ENCODE measurements around the gene CNOT2.
"Not testable (repeated sequence)": the region's sequence is repeated elsewhere in the genome, so short reads cannot be mapped to it uniquely, and the experiment has no call there.

CNOT2 gene

DNA sequence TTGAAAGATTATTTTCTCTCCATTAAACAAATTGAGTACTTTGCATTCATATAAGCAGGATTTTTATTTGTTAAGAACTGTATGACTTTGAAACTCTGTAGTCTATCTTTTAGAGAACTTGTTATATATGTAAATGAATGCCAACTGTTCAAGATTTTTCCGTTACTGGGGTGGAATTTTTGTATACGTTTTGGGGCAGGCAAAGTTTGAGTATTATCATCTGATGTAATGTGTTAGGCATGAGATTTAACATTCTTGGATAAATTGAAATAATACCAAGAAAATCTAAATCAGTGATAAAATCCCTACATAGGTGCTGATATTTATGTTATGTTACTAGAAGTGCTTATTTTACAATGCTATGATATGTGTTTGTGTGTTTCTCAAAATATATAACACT is 8.4 kb downstream of the CNOT2 start:
- DNase-seq (ENCODE audit: low spot score): no peak

DNA sequence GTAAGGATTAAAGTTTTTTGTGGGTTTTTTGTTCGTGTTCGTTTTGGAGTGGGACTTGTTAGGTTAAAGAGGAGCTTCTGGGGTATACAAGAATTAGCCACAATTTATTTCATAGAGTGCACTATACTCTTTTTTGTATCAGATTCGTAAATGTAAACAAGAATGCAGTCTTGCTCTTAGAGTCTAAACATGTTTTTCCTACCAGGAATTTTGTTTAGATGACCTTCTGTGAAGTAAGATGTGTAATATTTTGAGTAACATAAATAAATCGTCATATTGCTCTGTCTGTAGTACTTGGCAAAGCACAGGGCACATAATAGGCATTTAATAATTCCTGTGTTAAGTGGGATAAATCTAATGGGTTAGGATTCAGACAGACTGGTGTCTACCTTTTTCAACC is 9.6 kb downstream of the CNOT2 start:
- no peak for DNase-seq (ENCODE audit: low spot score)

DNA sequence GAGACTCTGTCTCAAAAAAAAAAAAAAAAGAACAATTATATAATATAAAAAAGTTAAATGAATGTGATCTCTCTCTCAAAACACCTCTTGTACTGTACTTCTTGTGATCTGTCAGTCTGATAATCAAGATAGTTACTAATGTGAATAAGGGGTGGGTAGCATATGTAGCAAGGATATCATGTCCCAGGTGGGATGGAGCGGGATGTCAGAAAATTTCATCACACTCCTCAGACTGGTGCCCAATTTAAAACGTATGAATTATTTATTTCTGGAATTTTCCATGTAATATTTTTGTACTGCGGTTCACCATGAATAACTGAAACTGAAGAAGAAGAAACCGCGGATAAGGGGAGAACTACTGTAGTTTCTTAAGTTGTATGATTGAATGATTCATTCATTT is 11.0 kb downstream of the CNOT2 start:
- no peak for DNase-seq (ENCODE audit: low spot score)

DNA sequence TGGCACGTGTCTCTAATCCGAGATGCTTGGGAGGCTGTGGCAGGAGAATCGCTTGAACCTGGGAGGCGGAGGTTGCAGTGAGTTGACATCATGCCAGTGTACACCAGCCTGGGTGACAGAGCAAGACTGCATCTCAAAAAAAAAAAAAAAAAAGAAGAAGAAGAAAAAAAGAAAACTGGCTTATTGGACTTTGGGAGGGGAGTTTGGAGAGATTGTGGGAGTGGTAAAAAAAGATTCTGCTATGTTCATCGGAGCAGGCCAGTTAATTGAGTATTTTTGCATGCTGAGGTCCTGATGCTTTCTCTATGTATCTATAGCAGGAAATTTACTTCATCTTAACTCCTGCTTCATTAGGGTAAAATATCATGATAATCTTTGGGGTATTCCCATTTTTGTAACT is 11.6 kb downstream of the CNOT2 start:
- no peak for DNase-seq (ENCODE audit: low spot score)

DNA sequence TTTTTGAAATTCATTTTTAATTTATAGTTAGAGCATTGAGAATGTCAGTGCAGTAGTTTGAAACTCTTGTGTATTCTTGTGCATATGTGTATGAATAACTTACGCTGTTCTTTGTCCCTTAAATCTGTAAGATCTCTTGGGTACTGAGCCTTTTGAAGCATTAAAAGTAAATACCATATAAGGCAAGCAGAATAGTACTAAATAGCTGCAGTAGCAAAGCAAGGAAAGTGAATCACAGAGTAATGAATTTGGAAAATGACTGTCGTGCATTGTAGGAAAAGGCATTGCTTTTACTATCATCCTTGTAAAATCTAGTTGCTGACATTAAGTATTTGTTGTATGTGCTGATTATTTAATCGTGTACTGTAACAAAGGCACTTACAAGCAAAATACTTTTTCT is 12.1 kb downstream of the CNOT2 start:
- DNase-seq (ENCODE audit: low spot score): peak; percentile 40

DNA sequence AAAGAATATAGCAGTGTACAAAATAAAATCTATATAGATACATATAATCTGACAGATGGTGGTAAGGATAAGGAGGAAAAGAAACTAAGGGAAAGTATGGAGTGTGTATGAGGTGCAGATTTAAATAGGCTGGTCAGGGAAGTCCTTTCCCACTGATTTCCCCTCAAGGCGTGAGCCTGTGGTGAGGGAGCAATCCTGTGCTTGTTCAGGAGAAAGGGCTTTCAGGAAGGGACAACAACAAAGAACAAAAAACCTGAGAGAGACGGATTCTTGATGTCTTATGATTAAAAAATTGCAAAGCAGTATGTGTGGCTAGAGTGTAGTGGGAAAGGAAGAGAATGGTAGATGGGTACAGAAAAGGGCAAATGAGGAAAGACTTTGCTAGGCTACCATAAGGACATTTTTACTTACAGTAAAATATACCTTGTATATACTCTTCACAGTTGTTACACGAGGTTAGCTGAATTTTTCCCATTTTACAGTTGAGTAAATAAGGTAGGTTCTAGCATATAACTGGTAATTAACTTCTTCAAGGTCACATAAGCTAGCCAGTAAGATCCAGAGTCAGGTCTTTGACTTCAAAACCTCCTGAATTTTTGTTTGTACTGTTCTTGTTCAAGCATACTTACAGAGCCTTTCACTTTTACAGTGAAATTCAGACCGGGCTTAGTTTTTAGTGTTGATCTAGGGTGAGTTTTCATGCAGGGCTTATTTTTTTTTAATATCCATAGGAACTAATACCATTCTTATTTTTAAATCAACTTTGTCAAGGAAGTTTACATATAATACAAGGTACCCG is 15.6 kb downstream of the CNOT2 start:
- no peak for DNase-seq (ENCODE audit: low spot score)

DNA sequence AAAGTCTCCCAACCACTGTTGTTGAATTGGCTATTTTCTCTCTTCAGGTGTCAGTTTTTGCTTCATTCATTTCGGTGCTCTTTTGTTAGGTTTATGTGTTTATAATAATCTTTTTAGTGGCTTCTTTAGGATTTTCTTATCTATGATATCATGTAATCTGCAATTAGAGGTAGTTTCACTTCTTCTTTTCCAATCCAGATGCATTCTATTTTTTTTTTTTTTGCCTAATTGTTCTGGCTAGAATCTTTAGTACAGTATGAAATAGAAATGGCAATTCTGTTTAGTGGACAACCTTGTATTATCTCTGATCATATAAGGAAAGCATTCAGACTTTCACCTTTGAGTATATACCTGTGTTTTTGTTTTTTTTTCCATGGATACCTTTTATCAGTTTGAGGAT is 17.4 kb downstream of the CNOT2 start:
- no peak for DNase-seq (ENCODE audit: low spot score)

DNA sequence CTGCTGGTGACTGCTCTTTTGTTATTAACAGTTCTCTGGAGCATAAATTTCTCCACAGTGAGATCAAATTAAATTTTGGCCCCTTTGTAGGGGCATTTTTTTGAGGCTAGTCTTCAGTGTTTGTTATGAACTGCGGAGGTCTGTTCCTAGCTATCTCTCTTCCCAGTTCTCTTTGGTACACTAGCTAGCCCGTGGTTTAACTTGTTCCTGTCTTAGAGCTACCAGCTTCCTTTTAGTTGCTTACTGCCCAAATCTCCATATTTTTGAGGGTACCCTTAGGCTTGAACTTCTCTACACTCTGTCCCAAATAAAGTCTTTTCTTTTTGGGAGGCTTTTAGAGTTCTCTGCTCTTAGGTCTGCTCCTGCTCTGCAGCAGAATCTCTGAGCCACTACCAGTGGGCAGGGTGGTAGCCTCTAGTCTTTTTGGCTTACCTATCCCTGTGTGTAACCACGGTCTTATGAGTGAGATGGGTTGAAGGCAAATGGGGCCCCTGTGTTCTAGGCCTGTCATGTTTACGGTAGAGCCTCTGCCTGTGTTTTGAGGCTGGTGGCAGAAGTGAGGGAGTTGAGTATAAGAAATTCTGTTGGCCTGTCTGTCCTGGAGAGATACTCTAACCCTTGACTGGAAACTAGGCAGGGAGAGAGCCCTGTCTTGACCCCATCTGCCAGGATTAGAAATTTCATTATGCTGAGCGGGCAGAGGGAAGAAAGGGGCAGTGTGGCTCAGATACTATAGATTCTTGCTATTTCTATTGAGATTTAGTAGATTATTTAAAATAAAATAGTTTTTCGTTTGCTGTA is 21.0 kb downstream of the CNOT2 start:
- no peak for DNase-seq (ENCODE audit: low spot score)

DNA sequence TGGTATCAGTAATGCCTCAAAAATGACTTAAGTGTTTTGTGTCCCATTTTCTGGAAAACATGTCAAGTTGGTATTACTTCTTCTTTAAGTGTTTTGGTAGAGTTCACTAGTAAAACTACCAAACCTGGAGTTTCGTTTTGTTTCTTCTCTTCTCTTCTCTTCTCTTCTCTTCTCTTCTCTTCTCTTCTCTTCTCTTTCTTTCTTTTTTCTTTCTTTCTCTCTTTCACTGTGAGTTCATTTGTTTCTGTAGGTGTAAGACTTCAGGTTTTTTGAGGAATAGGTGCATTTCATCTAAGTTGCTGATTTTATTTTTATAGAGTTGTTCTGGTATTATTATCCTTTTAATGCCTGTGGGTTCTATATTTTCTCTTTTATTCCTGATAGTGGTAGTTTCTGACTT is 21.9 kb downstream of the CNOT2 start:
- no peak for DNase-seq (ENCODE audit: low spot score)

DNA sequence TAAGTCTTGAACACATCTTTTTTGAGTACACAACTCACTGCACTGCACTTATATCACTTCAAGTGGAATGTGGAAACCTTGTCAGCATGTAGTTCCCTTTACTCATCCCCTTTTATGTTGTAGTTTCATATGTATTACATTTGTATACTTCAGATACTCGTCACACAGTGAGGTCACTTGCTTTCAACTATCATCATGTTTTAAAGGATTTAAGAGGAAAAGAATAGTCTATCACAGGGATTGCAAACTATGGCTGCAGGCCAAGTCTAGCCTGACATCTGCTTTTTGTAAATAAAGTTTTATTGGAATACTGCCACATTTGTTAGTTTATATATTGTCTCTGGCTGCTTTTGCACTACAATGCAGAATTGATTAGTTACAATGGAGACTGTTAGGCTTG is 24.3 kb downstream of the CNOT2 start:
- no peak for DNase-seq (ENCODE audit: low spot score)

DNA sequence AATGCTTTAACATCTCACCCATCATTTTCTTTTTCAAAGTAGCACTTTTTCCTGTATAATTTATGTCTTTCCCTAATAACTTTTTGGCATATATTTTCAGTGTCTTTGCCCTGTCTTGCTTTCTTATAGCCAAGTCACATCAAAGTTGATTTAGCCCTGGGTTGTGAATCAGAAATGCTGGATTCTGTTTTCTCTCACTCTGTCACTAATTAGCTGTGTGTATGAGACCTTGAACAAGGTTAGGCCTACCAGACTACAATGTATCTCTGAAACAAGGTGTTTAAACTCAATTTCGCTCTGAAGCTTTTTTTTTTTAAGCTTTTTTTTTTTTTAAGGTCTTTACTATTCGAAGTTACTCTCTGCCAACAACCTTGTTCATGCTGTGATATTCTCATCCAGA is 25.7 kb downstream of the CNOT2 start:
- DNase-seq (ENCODE audit: low spot score): no peak

DNA sequence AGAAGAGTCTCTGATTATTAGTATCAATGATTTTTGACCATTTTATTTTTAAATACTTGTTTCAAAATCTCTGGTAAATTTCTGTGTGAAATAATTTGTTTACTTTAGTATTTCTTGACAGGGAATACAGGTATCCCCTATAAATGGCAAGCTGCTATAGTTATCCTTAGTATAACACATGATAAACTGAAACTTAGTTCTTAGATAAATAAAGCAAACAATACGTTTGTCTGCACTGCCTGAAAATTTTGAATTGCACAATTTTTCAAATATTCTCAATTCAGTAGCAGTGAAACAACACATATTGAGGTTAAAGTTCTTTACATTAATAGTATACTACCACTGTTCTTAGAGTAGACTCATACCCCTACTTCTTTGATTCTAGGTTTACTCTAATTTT is 26.9 kb downstream of the CNOT2 start:
- DNase-seq (ENCODE audit: low spot score): no peak

DNA sequence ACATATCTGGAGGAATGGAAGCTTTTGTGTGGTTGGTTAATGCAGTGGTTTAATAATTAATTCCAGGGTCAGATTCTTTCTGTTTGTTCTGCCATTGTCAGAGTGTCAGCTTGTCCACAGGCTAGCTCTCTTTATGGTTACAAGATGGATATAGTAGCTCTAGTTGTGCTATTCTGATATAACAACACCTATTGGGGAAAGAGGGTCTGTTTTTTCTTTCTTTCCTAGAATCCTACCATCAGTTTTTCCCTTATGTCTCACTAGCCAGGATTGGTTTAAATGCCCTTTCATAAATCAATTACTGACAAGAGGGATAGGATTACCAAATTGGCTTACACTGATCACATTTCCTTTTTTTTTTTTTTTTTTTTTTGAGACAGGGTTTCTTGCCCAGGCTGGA is 27.8 kb downstream of the CNOT2 start:
- no peak for DNase-seq (ENCODE audit: low spot score)

DNA sequence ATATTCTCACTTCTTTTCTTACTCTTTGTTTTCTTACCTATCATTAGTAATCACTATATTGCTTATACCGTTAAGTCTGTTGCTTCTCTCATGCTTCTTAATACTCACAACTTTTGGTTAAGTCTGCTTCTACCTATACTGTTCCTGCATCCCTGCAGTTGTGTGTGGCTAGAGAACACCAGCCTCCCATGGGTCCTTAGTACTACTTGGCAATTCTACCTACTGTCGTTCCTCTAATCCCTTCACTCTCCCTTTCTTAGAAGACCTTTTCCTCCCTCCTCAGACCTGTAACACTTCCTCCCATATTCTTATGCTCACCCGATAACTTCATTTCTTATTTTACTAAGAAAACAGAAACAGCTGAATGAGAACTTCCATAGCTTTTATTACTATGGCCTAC is 29.3 kb downstream of the CNOT2 start:
- DNase-seq (ENCODE audit: low spot score): no peak

DNA sequence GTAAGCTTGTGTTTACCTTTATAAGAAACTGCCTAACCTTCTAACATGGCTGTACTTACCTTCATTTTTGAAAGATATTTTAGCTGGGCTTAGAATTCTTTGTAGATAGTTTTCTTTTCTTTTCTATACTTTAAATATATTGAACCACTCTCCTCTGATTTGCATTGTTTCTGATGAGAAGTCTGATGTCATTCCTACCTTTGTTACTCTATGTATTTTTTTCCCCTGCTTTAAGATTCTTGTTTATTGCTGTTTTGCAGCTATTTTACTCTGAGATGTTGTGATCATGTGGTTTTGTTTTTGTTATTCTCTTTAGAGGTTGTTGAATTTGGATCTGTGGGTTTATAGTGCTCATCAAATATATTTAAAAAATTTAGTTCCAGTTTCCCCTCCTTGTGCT is 31.8 kb downstream of the CNOT2 start:
- no peak for DNase-seq (ENCODE audit: low spot score)

DNA sequence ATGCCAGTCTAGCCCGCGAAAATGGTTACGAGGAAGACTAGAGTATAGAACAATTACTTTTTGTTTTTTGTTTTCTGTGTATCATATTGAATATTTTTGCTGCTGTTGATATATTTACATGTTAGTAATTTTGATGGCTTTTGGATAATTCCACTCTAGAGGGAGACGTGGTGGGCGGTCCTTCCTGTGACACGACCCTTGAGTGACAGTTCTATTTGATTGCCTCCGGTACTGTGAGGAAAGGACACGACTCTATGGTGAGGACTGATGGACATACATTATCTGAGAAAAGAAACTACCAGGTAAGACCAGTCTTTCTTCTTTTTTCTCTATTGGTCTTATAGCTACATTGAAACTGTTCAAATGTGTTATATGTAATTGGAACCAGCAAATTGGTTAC is 34.7 kb downstream of the CNOT2 start:
- DNase-seq (ENCODE audit: low spot score): no peak

DNA sequence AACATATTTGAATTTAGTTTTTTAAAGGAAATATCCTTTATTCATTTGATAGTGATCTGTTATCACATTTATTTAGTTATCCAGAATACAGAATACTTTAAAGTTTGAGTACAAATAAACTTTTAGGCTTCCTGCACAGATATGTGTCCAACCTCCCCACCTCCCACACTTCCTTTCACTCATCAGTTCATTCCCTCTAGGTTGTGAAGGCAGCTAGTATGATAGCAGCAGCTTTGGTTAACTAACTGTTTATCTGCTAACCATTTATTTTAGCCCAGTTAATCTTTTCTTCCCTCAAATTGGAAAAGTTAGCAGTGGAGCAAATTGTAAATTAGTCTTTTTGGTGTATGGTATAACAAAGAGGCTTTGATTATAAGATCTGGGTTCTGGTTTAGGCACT is 35.7 kb downstream of the CNOT2 start:
- DNase-seq (ENCODE audit: low spot score): no peak

DNA sequence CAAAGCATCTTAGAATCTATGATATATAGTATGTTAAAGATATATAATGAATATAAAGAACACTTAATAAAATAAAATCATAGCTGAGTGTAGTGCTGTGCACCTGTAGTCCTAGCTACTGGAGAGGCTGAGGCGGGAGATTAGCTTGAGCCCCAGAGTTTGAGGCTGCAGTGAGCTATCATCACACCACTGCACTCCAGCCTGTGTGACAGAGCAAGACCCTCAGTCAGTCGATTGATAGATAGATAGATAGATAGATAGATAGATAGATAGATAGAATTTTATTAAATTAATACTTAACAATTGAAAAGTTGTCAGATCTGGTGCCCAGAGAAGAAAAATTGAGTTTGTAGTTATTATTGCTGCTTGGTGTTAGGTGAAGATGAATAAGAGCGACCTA is 40.0 kb downstream of the CNOT2 start:
- no peak for DNase-seq (ENCODE audit: low spot score)

DNA sequence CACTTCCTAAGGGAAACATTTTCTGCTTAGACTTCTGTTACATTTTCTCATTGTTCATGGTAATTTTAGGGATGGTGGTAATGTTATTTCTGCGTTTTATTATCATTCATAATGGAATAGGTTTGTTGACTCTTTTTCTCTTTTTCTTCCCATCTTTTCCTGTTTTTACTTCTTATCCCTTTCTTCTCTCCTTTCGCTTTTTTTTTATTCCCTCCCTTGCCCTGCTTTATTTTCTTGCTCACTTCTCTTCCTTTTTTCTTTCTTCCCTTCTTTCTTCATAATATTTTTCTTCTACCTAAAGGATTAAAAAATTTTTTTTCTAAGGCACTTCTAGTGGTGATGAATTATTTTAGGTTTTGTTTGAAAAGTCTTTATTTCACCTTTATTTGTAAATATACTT is 45.6 kb downstream of the CNOT2 start:
- no peak for DNase-seq (ENCODE audit: low spot score)

DNA sequence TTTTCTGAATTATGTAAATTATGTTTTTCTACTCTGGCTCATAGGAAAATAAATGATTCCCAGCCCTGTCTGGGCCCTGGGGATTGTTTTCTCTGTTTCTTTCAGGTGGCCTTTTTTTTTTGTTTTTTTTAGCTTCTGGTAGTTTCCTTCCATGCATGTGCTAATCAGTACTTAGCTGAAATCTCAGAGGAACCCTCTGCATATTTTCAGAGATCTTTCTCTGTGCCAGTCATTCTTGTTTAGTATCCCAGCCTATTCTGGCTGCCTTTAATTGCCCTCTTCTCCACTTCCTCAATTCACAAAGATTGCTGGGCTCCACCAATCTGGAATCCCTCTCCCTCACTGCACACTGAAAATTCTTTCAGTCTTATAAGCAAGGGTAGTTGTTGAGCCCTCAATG is 46.9 kb downstream of the CNOT2 start:
- DNase-seq (ENCODE audit: low spot score): no peak

DNA sequence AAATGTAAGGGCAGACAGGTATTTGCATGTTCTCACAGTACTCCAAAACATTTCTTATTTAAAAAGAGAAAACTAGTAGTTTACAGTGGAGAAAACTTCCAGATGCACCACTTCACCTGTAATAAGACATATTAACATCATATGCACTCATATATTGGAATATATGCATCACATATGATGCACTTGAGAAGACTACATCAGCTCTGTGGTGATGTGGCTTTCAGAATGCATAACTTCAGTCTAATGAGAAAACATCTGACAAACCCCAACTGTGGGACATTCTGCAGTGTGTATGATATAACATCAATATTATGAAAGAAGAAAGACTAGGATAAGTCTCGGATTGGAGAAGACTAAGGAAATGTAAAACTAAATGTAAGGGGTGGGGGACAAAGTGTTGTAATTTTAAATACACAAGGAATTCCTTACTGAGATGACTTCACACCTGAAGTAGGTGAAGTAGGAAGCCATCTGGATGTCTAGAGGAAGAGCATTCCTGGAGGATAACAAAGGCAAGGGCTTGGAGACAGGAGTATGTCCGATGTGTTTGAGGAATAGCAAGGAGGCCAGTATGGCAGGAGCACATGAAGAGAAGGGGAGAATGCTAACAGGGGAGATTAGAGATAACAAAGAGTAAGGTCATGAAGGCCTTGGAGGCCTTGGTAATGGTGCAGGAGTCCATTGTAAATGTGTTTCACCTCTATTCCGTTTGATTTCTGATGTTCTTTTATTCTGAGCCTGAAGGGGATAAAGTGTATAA is 49.0 kb downstream of the CNOT2 start:
- no peak for DNase-seq (ENCODE audit: low spot score)

DNA sequence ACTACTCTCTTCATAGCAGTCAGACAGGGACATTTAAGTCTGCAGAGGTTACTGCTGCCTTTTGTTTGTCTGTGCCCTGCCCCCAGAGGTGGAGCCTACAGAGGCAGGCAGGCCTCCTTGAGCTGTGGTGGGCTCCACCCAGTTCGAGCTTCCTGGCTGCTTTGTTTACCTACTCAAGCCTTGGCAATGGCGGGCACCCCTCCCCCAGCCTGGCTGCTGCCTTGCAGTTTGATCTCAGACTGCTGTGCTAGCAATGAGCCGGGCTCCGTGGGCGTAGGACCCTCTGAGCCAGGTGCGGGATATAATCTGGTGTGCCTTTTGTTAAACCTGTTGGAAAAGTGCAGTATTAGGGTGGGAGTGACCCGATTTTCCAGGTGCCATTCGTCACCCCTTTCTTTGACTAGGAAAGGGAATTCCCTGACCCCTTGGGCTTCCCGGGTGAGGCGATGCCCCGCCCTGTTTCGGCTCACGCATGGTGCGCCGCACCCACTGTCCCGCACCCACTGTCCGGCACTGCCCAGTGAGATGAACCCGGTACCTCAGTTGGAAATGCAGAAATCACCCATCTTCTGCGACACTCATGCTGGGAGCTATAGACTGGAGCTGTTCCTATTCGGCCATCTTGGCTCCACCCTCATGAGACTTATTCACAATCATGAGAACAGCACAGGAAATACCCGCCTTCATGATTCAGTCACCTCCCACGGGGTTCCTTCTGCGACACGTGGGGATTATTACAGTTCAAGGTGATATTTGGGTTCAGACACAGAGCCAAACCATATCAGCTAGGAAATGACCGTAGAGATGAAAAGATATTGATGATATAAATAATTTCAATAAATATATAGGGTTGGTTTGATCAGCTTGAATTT is 61.7 kb downstream of the CNOT2 start:
- not testable (repeated sequence) for DNase-seq (ENCODE audit: low spot score)

Data from cerebellar cortex (tissue), 1 donor.